Mesendoderm (in vitro differentiated cells): ENCODE results near the gene FRMD4A.

Source experiments
- DNase-seq: peaks from one replicate; pipeline ENCODE4 v3.0.0; 2013
- H2AK5ac ChIP-seq: 2 replicates; pipeline ENCODE4 v1.6.1; 2013; ENCODE audit warnings: low read length, inconsistent platforms
- H2BK120ac ChIP-seq: 2 replicates; pipeline ENCODE4 v1.6.1; 2013; ENCODE audit warnings: low read depth, mild to moderate bottlenecking, low read length, moderate library complexity, mixed read lengths
- H2BK15ac ChIP-seq: replicated peaks from 2 replicates; pipeline ENCODE4 v1.6.1; 2013; ENCODE audit warnings: low read depth, mild to moderate bottlenecking, moderate library complexity
- H2BK5ac ChIP-seq: 2 replicates; pipeline ENCODE4 v1.6.1; 2013; ENCODE audit warnings: low read length, inconsistent platforms
- H3K18ac ChIP-seq: 2 replicates; pipeline ENCODE4 v1.6.1; 2013; ENCODE audit warnings: mild to moderate bottlenecking, low read length, mixed read lengths
- H3K23ac ChIP-seq: one replicate; pipeline ENCODE4 v1.6.1; 2013; ENCODE audit warnings: low read length
- H3K27ac ChIP-seq: 2 replicates; pipeline ENCODE4 v1.5.1; 2013; ENCODE audit warnings: low read depth, mild to moderate bottlenecking, inconsistent platforms, low read length, moderate library complexity
- H3K27me3 ChIP-seq: 2 replicates; pipeline ENCODE4 v1.6.1; 2013; ENCODE audit warnings: low read length, control low read depth, mild to moderate bottlenecking, inconsistent platforms; ENCODE audit not compliant: insufficient read depth, poor library complexity
- H3K36me3 ChIP-seq: 2 replicates; pipeline ENCODE4 v1.6.1; 2013; ENCODE audit warnings: low read length, inconsistent platforms; ENCODE audit not compliant: control insufficient read depth, insufficient read depth
- H3K4ac ChIP-seq: one replicate; pipeline ENCODE4 v1.6.1; 2013; ENCODE audit warnings: low read depth, mild to moderate bottlenecking, low read length, moderate library complexity
- H3K4me1 ChIP-seq: 2 replicates; pipeline ENCODE4 v1.6.1; 2013; ENCODE audit warnings: low read depth, low read length, inconsistent platforms; ENCODE audit not compliant: control insufficient read depth
- H3K4me2 ChIP-seq: 2 replicates; pipeline ENCODE4 v1.6.1; 2013; ENCODE audit warnings: low read length
- H3K4me3 ChIP-seq: 2 replicates; pipeline ENCODE4 v1.5.1; 2013; ENCODE audit warnings: mild to moderate bottlenecking, low read length
- H3K56ac ChIP-seq: one replicate; pipeline ENCODE4 v1.6.1; 2013; ENCODE audit warnings: low read length
- H3K79me1 ChIP-seq: 2 replicates; pipeline ENCODE4 v1.6.1; 2013; ENCODE audit warnings: low read length, inconsistent platforms
- H3K79me2 ChIP-seq: 2 replicates; pipeline ENCODE4 v1.6.1; 2013; ENCODE audit warnings: mild to moderate bottlenecking, low read length; ENCODE audit not compliant: control insufficient read depth, insufficient read depth
- H3K9ac ChIP-seq: 2 replicates; pipeline ENCODE4 v1.6.1; 2013; ENCODE audit warnings: low read length, inconsistent platforms
- H4K5ac ChIP-seq: one replicate; pipeline ENCODE4 v1.6.1; 2013; ENCODE audit warnings: low read length
- H4K8ac ChIP-seq: one replicate; pipeline ENCODE4 v1.6.1; 2013; ENCODE audit warnings: low read depth, mild to moderate bottlenecking, control low read depth, low read length, moderate library complexity
- WGBS: extraction: QIAGEN DNeasy Blood & Tissue Kit; methylation state at CpG from one replicate; pipeline ENCODE4 v1.1.7; 2013; ENCODE audit warnings: low lambda C conversion rate, missing lambda C conversion rate; ENCODE audit not compliant: insufficient coverage; ENCODE audit errors: extremely low coverage; 5-methylcytosine and 5-hydroxymethylcytosine counted together

Gene FRMD4A

GRCh38 chr10:13917791-13918190 is 412.9 kb downstream of the FRMD4A start:
- Histone ChIP-seq H3K79me1 (no peaks in the 10 kb centered on the region), H3K4ac (no peak overlapping the region), H3K27me3 (no peaks in the 10 kb centered on the region), H2BK120ac (no peak overlapping the region), H3K9ac (no peak overlapping the region), H3K27ac (no peak overlapping the region), H3K79me2 (no peaks in the 10 kb centered on the region), H2AK5ac (no peak overlapping the region), H4K8ac (no peak overlapping the region), H3K36me3 (no peaks in the 10 kb centered on the region), H3K56ac (no peak overlapping the region), H2BK5ac (no peak overlapping the region), H2BK15ac (no peak overlapping the region), H3K4me1 (no peaks in the 10 kb centered on the region), H3K4me3 (no peak overlapping the region), H3K23ac (no peak overlapping the region), H3K18ac (no peak overlapping the region), H4K5ac (no peak overlapping the region), H3K4me2 (no peak overlapping the region)
- no peak for DNase-seq
- no CpG with 5 or more reads among the region's 3 CpGs for WGBS

- H4K8ac ChIP-seq: no peak overlapping the region
- no peak overlapping the region for H2BK120ac ChIP-seq
- H3K18ac ChIP-seq: no peak overlapping the region
- H3K9ac ChIP-seq: no peak overlapping the region
- no peaks in the 10 kb centered on the region for H3K4me1 ChIP-seq
- H3K4me3 ChIP-seq: no peak overlapping the region
- H3K36me3 ChIP-seq: no peaks in the 10 kb centered on the region
- no peak for DNase-seq
- no peak overlapping the region for H2AK5ac ChIP-seq
- no CpG with 5 or more reads among the region's 4 CpGs for WGBS
- H3K56ac ChIP-seq: no peak overlapping the region
- H4K5ac ChIP-seq: no peak overlapping the region
- no peak overlapping the region for H2BK15ac ChIP-seq
- H3K4ac ChIP-seq: no peak overlapping the region
- H3K79me1 ChIP-seq: no peaks in the 10 kb centered on the region
- no peak overlapping the region for H2BK5ac ChIP-seq
- H3K4me2 ChIP-seq: no peak overlapping the region
- no peaks in the 10 kb centered on the region for H3K79me2 ChIP-seq
- H3K27me3 ChIP-seq: no peaks in the 10 kb centered on the region
- H3K27ac ChIP-seq: no peak overlapping the region
- no peak overlapping the region for H3K23ac ChIP-seq
Measured at GRCh38 chr10:13916384-13916947, 414.3 kb downstream of the FRMD4A start.

DNA sequence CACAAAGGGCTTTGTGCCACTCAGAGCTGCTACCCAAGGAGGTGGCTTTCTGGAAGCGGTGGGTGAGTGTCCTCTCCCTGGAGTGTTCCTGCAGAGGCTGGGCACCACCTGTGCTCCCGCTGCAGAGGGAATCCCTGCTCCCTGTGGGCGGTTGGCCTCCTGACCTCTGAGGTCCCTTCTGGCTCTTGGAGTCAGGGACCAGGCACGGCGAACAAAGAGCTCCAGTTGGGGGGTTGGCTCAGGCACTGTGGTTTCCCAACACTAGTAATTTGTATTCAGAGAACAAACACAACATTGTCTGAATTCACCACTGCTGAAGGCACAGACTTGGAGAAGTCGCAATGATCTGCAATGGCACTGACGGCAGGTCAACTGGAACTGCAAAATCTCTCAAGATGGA is 415.0 kb downstream of the FRMD4A start:
- Histone ChIP-seq H3K4me2 (no peak overlapping the region), H2BK15ac (no peak overlapping the region), H3K27me3 (no peaks in the 10 kb centered on the region), H2BK5ac (no peak overlapping the region), H3K23ac (no peak overlapping the region), H4K8ac (no peak overlapping the region), H4K5ac (no peak overlapping the region), H3K18ac (no peak overlapping the region), H3K56ac (no peak overlapping the region), H3K27ac (no peak overlapping the region), H3K9ac (no peak overlapping the region), H3K36me3 (no peaks in the 10 kb centered on the region), H2AK5ac (no peak overlapping the region), H3K4ac (no peak overlapping the region), H3K79me1 (no peaks in the 10 kb centered on the region), H2BK120ac (no peak overlapping the region), H3K4me3 (no peak overlapping the region), H3K79me2 (no peaks in the 10 kb centered on the region), H3K4me1 (no peaks in the 10 kb centered on the region)
- DNase-seq: no peak
- WGBS: no CpG with 5 or more reads among the region's 7 CpGs

DNA sequence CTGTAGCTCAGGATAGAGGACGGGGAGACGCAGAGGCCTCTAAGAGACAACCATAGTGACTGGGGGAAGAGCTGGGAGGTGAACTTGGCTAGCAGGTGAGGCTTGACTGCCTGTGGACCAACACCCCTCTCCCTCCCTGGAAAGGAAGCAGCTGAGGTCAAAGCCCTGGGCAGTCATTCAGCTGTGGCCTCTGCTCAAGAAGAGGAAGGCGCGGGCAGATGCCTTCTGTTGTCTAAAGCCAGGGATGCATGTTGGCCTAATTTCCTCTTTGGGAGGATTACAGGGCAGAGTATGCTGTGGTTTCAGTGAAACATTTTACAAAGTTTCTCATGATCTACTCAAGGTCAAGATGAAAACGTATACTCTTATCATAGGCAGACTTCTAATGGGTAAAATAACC is 416.8 kb downstream of the FRMD4A start:
- Histone ChIP-seq H2BK120ac (no peak overlapping the region), H3K27ac (no peak overlapping the region), H2BK5ac (no peak overlapping the region), H3K4me3 (no peak overlapping the region), H3K4me2 (no peak overlapping the region), H3K18ac (no peak overlapping the region), H3K4me1 (no peaks in the 10 kb centered on the region), H4K5ac (no peak overlapping the region), H2BK15ac (no peak overlapping the region), H3K27me3 (no peaks in the 10 kb centered on the region), H3K23ac (no peak overlapping the region), H3K79me1 (no peaks in the 10 kb centered on the region), H3K36me3 (no peaks in the 10 kb centered on the region), H3K4ac (no peak overlapping the region), H3K56ac (no peak overlapping the region), H4K8ac (no peak overlapping the region), H2AK5ac (no peak overlapping the region), H3K9ac (no peak overlapping the region), H3K79me2 (no peaks in the 10 kb centered on the region)
- no peak for DNase-seq
- WGBS: no CpG with 5 or more reads among the region's 5 CpGs

DNA sequence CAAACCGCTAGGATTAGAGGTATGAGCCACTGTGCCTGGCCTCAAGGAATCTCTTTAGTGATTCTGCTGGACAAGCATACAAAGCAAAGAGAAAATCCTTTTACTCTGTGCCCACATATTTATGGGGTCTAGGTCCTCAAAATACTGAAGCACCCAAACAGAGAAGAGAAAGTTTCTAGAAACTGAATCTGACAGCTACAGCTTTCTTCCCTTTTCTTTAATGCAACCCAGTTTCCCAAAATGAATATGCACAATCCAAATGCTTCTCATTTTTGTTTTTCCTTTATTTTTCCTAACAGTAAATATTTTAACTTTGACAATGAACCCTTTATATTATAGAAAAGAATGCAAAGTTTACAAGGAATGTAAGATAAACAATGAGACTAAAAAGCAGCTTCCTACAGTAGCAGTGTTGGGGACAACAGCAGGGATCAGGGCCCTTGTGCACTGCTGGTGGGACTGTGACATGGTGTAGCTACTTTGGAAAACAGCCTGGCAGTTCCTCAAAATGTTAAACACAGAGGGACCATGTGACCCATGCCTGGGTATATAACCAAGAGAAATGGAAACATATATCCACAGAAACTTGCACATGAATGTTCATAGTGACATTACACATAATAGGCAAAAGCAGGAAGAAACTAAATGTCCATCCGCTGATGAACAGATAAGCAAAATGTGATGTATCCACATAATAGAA is 418.8 kb downstream of the FRMD4A start:
- no peaks in the 10 kb centered on the region for H3K4me1 ChIP-seq
- no peak overlapping the region for H3K23ac ChIP-seq
- DNase-seq: no peak
- H3K4me2 ChIP-seq: no peak overlapping the region
- H3K79me1 ChIP-seq: no peaks in the 10 kb centered on the region
- H3K27ac ChIP-seq: no peak overlapping the region
- no peak overlapping the region for H3K56ac ChIP-seq
- no peaks in the 10 kb centered on the region for H3K36me3 ChIP-seq
- H2BK5ac ChIP-seq: no peak overlapping the region
- no peak overlapping the region for H2BK15ac ChIP-seq
- H3K18ac ChIP-seq: no peak overlapping the region
- no peak overlapping the region for H2BK120ac ChIP-seq
- H4K8ac ChIP-seq: no peak overlapping the region
- no peak overlapping the region for H3K9ac ChIP-seq
- no peak overlapping the region for H3K4me3 ChIP-seq
- WGBS: no CpG with 5 or more reads among the region's 2 CpGs
- H3K79me2 ChIP-seq: no peaks in the 10 kb centered on the region
- no peak overlapping the region for H2AK5ac ChIP-seq
- H3K4ac ChIP-seq: no peak overlapping the region
- no peak overlapping the region for H4K5ac ChIP-seq
- no peaks in the 10 kb centered on the region for H3K27me3 ChIP-seq
